Neural progenitor cell (in vitro differentiated cells): ENCODE results near the gene TEX51. TPM values are rescaled to one million over a fixed set of nuclear protein-coding genes. Genes with fewer than 3 reads are reported as not detected.

Experiments
- DNase-seq: peaks from one replicate; pipeline ENCODE4 v3.0.0-alpha.2; 2016; ENCODE audit warnings: low spot score
- H2AFZ ChIP-seq: fragments of 200-600 bp; sonication (generic); replicated peaks from 2 replicates; pipeline ENCODE4 v1.6.1; 2016; ENCODE audit warnings: antibody characterized with exemption
- H3F3A ChIP-seq: fragments of 200-600 bp; sonication (generic); 2 replicates; pipeline ENCODE4 v1.6.1; 2016; ENCODE audit warnings: antibody characterized with exemption, low read depth
- H3K27ac ChIP-seq: fragments of 200-600 bp; sonication (generic); 2 replicates; pipeline ENCODE4 v1.5.1; 2016; ENCODE audit warnings: mild to moderate bottlenecking
- H3K27me3 ChIP-seq: fragments of 200-600 bp; sonication (generic); 2 replicates; pipeline ENCODE4 v1.6.1; 2016; ENCODE audit warnings: mild to moderate bottlenecking, moderate library complexity
- H3K36me3 ChIP-seq: fragments of 200-600 bp; sonication (generic); 2 replicates; pipeline ENCODE4 v1.5.1; 2016
- H3K4me1 ChIP-seq: fragments of 200-600 bp; sonication (generic); 2 replicates; pipeline ENCODE4 v1.6.1; 2016; ENCODE audit warnings: mixed run types
- H3K4me2 ChIP-seq: fragments of 200-600 bp; sonication (generic); 2 replicates; pipeline ENCODE4 v1.6.1; 2016
- H3K4me3 ChIP-seq: fragments of 200-600 bp; sonication (generic); 2 replicates; pipeline ENCODE4 v1.5.1; 2016
- H3K79me2 ChIP-seq: fragments of 200-600 bp; sonication (generic); 2 replicates; pipeline ENCODE4 v1.6.1; 2016; ENCODE audit warnings: low read depth
- H3K9ac ChIP-seq: fragments of 200-600 bp; sonication (generic); 2 replicates; pipeline ENCODE4 v1.6.1; 2016
- H3K9me3 ChIP-seq: fragments of 200-600 bp; sonication (generic); 2 replicates; pipeline ENCODE4 v1.5.1; 2016; ENCODE audit warnings: low read depth
- H4K20me1 ChIP-seq: fragments of 200-600 bp; sonication (generic); 2 replicates; pipeline ENCODE4 v1.6.1; 2016; ENCODE audit warnings: low read depth
- H3K27ac Mint-ChIP-seq: 3 replicates; pipeline ENCODE4 v1.8.0; 2021; ENCODE audit warnings: mixed read lengths
- H3K27me3 Mint-ChIP-seq: 2 replicates; pipeline ENCODE4 v1.8.0; 2022; ENCODE audit warnings: low read depth, mild to moderate bottlenecking, inconsistent platforms, moderate library complexity, mixed read lengths; ENCODE audit not compliant: insufficient read depth
- H3K36me3 Mint-ChIP-seq: 3 replicates; pipeline ENCODE4 v1.8.0; 2021; ENCODE audit warnings: mixed read lengths
- H3K4me1 Mint-ChIP-seq: 3 replicates; pipeline ENCODE4 v1.8.0; 2021; ENCODE audit warnings: mixed read lengths
- H3K4me3 Mint-ChIP-seq: 3 replicates; pipeline ENCODE4 v1.8.0; 2021; ENCODE audit warnings: mild to moderate bottlenecking, moderate library complexity, mixed read lengths
- H3K9me3 Mint-ChIP-seq: 3 replicates; pipeline ENCODE4 v1.8.0; 2020; ENCODE audit warnings: mixed read lengths
- CTCF ChIP-seq: fragments of 200-600 bp; sonication (generic); IDR thresholded peaks from 2 replicates; pipeline ENCODE4 v1.5.1; 2017; ENCODE audit warnings: antibody characterized with exemption, mild to moderate bottlenecking
- EZH2 ChIP-seq: fragments of 200-600 bp; sonication (generic); IDR thresholded peaks from 2 replicates; pipeline ENCODE4 v1.6.1; 2017; ENCODE audit warnings: antibody characterized with exemption, mild to moderate bottlenecking, moderate library complexity
- EZH2phosphoT487 ChIP-seq: fragments of 200-600 bp; sonication (generic); IDR thresholded peaks from 2 replicates; pipeline ENCODE4 v1.6.1; 2017; ENCODE audit warnings: antibody characterized with exemption
- total RNA-seq: library from RNA; depleted of rRNA; stranded (reverse); fragments of >200 nt; gene quantifications from 2 replicates; pipeline ENCODE4 v1.2.3, GENCODE V29; 2015; ENCODE audit warnings: low replicate concordance

The TEX51 gene
- total RNA-seq, 1 donor from 2014 or later: not detected

GRCh38 chr2:126882736-126883665 is 15.7 kb upstream of the TEX51 start:
- H3K27me3 Mint-ChIP-seq: peaks cover 4% of the 10 kb centered on the region
- Histone ChIP-seq H3K9me3 (no peaks in the 10 kb centered on the region), H2AFZ (no peak overlapping the region), H4K20me1 (no peaks in the 10 kb centered on the region), H3K4me1 (no peaks in the 10 kb centered on the region), H3K4me3 (no peak overlapping the region), H3K36me3 (no peaks in the 10 kb centered on the region), H3K9ac (no peak overlapping the region), H3K4me2 (no peak overlapping the region), H3F3A (no peaks in the 10 kb centered on the region), H3K27me3 (peaks cover 8% of the 10 kb centered on the region), H3K79me2 (no peaks in the 10 kb centered on the region), H3K27ac (no peak overlapping the region)
- no peaks in the 10 kb centered on the region for H3K9me3 Mint-ChIP-seq
- no peak for DNase-seq
- H3K4me3 Mint-ChIP-seq: no peak overlapping the region
- TF ChIP-seq CTCF (no peak), EZH2 (no peak), EZH2phosphoT487 (no peak)
- H3K27ac Mint-ChIP-seq: peak overlapping the region; percentile 74
- no peaks in the 10 kb centered on the region for H3K36me3 Mint-ChIP-seq
- peaks cover 10% of the 10 kb centered on the region for H3K4me1 Mint-ChIP-seq

- no peak for TF ChIP-seq EZH2phosphoT487
- TF ChIP-seq CTCF: no peak
- no peak for TF ChIP-seq EZH2
- H3K4me3 ChIP-seq: no peak overlapping the region
- H3F3A ChIP-seq: no peaks in the 10 kb centered on the region
- peaks cover 5% of the 10 kb centered on the region for H3K27me3 Mint-ChIP-seq
- no peak overlapping the region for H3K4me2 ChIP-seq
- no peak overlapping the region for H3K27ac Mint-ChIP-seq
- no peaks in the 10 kb centered on the region for H3K9me3 ChIP-seq
- H3K9ac ChIP-seq: no peak overlapping the region
- peaks cover 10% of the 10 kb centered on the region for H3K4me1 Mint-ChIP-seq
- H2AFZ ChIP-seq: no peak overlapping the region
- no peaks in the 10 kb centered on the region for H3K36me3 ChIP-seq
- peaks cover 8% of the 10 kb centered on the region for H3K27me3 ChIP-seq
- no peak overlapping the region for H3K4me3 Mint-ChIP-seq
- no peaks in the 10 kb centered on the region for H3K36me3 Mint-ChIP-seq
- H3K79me2 ChIP-seq: no peaks in the 10 kb centered on the region
- no peaks in the 10 kb centered on the region for H3K4me1 ChIP-seq
- no peaks in the 10 kb centered on the region for H3K9me3 Mint-ChIP-seq
- no peak overlapping the region for H3K27ac ChIP-seq
- no peak for DNase-seq
- no peaks in the 10 kb centered on the region for H4K20me1 ChIP-seq
Observed at GRCh38 chr2:126883666-126884040, 15.0 kb upstream of the TEX51 start.

GRCh38 chr2:126884861-126885750 is 13.6 kb upstream of the TEX51 start:
- TF ChIP-seq EZH2 (no peak), CTCF (no peak)
- Histone ChIP-seq H3K27ac (no peak overlapping the region), H3F3A (no peaks in the 10 kb centered on the region), H3K36me3 (no peaks in the 10 kb centered on the region), H3K9ac (no peak overlapping the region), H3K27me3 (peaks cover 8% of the 10 kb centered on the region), H3K9me3 (no peaks in the 10 kb centered on the region), H2AFZ (peak overlapping the region; percentile 98), H3K4me3 (no peak overlapping the region), H3K79me2 (no peaks in the 10 kb centered on the region), H4K20me1 (no peaks in the 10 kb centered on the region), H3K4me1 (no peaks in the 10 kb centered on the region), H3K4me2 (no peak overlapping the region)
- H3K4me1 Mint-ChIP-seq: peaks cover 10% of the 10 kb centered on the region
- no peak overlapping the region for H3K27ac Mint-ChIP-seq
- no peak for DNase-seq
- no peak overlapping the region for H3K4me3 Mint-ChIP-seq
- no peaks in the 10 kb centered on the region for H3K36me3 Mint-ChIP-seq
- H3K27me3 Mint-ChIP-seq: peaks cover 7% of the 10 kb centered on the region
- no peaks in the 10 kb centered on the region for H3K9me3 Mint-ChIP-seq
